K562 (cell line): ENCODE results near the gene KDF1. TPM values are rescaled to one million over a fixed set of nuclear protein-coding genes. Genes with fewer than 3 reads are reported as not detected.

Experiments
- ATAC-seq: fragments of 200-7000 bp; cut with Tn5 transposase; 3 replicates; pipeline ENCODE4 v1.9.1; 2020; ENCODE audit warnings: moderate library complexity
- BruUV-seq: library from RNA; stranded (reverse); fragments of 400-500 nt; replicated peaks from 2 replicates; lab custom pipeline; 2021; lab: Mats Ljungman, UMichigan
- CTCF ChIA-PET: fragments of 300-600 bp; formaldehyde crosslinking; extraction: SDS; loops from one replicate; lab custom pipeline; 2021; ENCODE audit warnings: low intra/inter-chr PET ratio; lab: Yijun Ruan, JAX
- POLR2A ChIA-PET: fragments of 300-600, 350-650 bp; sonication (Branson Sonifier 250); formaldehyde crosslinking; extraction: SDS; loops from one replicate; lab custom pipeline; 2021; ENCODE audit warnings: antibody characterized with exemption, inconsistent platforms; lab: Yijun Ruan, JAX
- DNase-seq, 4 experiments: peaks; one replicate each; pipeline versions ENCODE4 v3.0.0 to v3.0.0-alpha.2; 2011 to 2018; ENCODE audit warnings: low spot score in 3 of 4, mixed read lengths in 3 of 4; ENCODE audit errors: extremely low read depth in 1 of 4
- FAIRE-seq: peaks from 2 replicates; lab custom pipeline; 2011; peaks lifted over from hg19 to GRCh38; lab: Jason Lieb, UNC
- H2AFZ ChIP-seq: 2 replicates; pipeline ENCODE4 v1.6.0; 2011; ENCODE audit warnings: low read depth, low read length, control low read depth, inconsistent platforms
- H3K27ac ChIP-seq: fragments of 200-600 bp; 3 replicates; pipeline ENCODE4 v1.8.0; 2011; ENCODE audit warnings: low read depth, mild to moderate bottlenecking, control low read depth, inconsistent platforms, low read length, moderate library complexity, mixed read lengths; ENCODE audit errors: extremely low read depth
- H3K27me3 ChIP-seq, 2 experiments: fragments of 300-600 bp in 1 of 2; 2 replicates in 1 of 2; 3 replicates in 1 of 2; pipeline versions ENCODE4 v1.6.0 to v1.8.0; 2011; ENCODE audit warnings: inconsistent platforms in 2 of 2, low read length in 2 of 2, mild to moderate bottlenecking in 1 of 2, mixed read lengths in 1 of 2, moderate library complexity in 1 of 2; ENCODE audit not compliant: control insufficient read depth in 2 of 2, insufficient read depth in 2 of 2
- H3K36me3 ChIP-seq: fragments of 300-600 bp; 3 replicates; pipeline ENCODE4 v1.8.0; 2011; ENCODE audit warnings: mild to moderate bottlenecking, low read length, inconsistent platforms; ENCODE audit not compliant: control insufficient read depth, insufficient read depth
- H3K4me1 ChIP-seq, 2 experiments: fragments of 200-600 bp in 1 of 2; replicated peaks in 1 of 2; 2 replicates in 1 of 2; 3 replicates in 1 of 2; pipeline versions ENCODE4 v1.5.1 to v1.8.0; 2011; ENCODE audit warnings: inconsistent platforms in 2 of 2, low read length in 2 of 2, mild to moderate bottlenecking in 1 of 2, mixed read lengths in 1 of 2, moderate library complexity in 1 of 2; ENCODE audit not compliant: control insufficient read depth in 2 of 2, insufficient read depth in 2 of 2
- H3K4me2 ChIP-seq: 2 replicates; pipeline ENCODE4 v1.6.1; 2011; ENCODE audit warnings: low read length, control low read depth, inconsistent platforms, mixed read lengths; ENCODE audit not compliant: insufficient read depth
- H3K4me3 ChIP-seq: fragments of 200-600 bp; sonication (generic), shearing (Covaris generic); 2 replicates; pipeline ENCODE4 v1.5.1; 2016; ENCODE audit warnings: control low read depth, inconsistent platforms
- H3K79me2 ChIP-seq: fragments of 200-600 bp; 3 replicates; pipeline ENCODE4 v1.8.0; 2011; ENCODE audit warnings: low read length, inconsistent platforms; ENCODE audit not compliant: control insufficient read depth, insufficient read depth
- H3K9ac ChIP-seq, 2 experiments: 2 replicates each; pipeline versions ENCODE4 v1.6.0 to v1.6.1; 2011; ENCODE audit warnings: low read depth in 2 of 2, low read length in 2 of 2, control low read depth in 1 of 2, inconsistent platforms in 1 of 2, mild to moderate bottlenecking in 1 of 2, mixed read lengths in 1 of 2; ENCODE audit not compliant: insufficient read depth in 1 of 2
- H3K9me1 ChIP-seq: one replicate; pipeline ENCODE4 v1.6.0; 2011; ENCODE audit warnings: inconsistent platforms, mild to moderate bottlenecking, low read length, moderate library complexity; ENCODE audit not compliant: control insufficient read depth, insufficient read depth
- H3K9me3 ChIP-seq: replicated peaks from 2 replicates; pipeline ENCODE4 v1.5.1; 2011; ENCODE audit warnings: low read depth, low read length, inconsistent platforms; ENCODE audit not compliant: control insufficient read depth, insufficient read depth
- H4K20me1 ChIP-seq: replicated peaks from 2 replicates; pipeline ENCODE4 v1.6.1; 2011; ENCODE audit warnings: low read length, inconsistent platforms, mixed read lengths; ENCODE audit not compliant: control insufficient read depth, insufficient read depth
- BHLHE40 ChIP-seq: IDR thresholded peaks from 2 replicates; pipeline ENCODE4 v1.6.1; 2011; ENCODE audit warnings: low read length, improper control_type of control experiment
- E2F6 ChIP-seq, 2 experiments: IDR thresholded peaks; 2 replicates each; pipeline ENCODE4 v1.6.1; 2011; ENCODE audit warnings: borderline replicate concordance in 1 of 2, control low read depth in 1 of 2, low read depth in 1 of 2, low read length in 1 of 2, mild to moderate bottlenecking in 1 of 2, mixed read lengths in 1 of 2, moderate library complexity in 1 of 2; ENCODE audit not compliant: insufficient read depth in 1 of 2, insufficient read length in 1 of 2, poor library complexity in 1 of 2, severe bottlenecking in 1 of 2; ENCODE audit errors: extremely low read depth in 1 of 2
- HNRNPK ChIP-seq: fragments of 200-400 bp; formaldehyde crosslinking; IDR thresholded peaks from one replicate; pipeline ENCODE4 v1.6.1; 2018; ENCODE audit warnings: mild to moderate bottlenecking, low read depth, low read length; ENCODE audit not compliant: poor library complexity, severe bottlenecking
- JUND ChIP-seq, 2 experiments: IDR thresholded peaks; 2 replicates in 1 of 2; 3 replicates in 1 of 2; pipeline ENCODE4 v1.6.1; 2011; ENCODE audit warnings: borderline replicate concordance in 2 of 2, low read depth in 2 of 2, low read length in 2 of 2, improper control_type of control experiment in 1 of 2, missing biosample characterization in 1 of 2, missing genetic modification characterization in 1 of 2, missing genetic modification reagents in 1 of 2
- MAFK ChIP-seq: IDR thresholded peaks from 2 replicates; pipeline ENCODE4 v1.6.1; 2011; ENCODE audit warnings: low read length, improper control_type of control experiment
- MEIS2 ChIP-seq: fragments of 450-650 bp; IDR thresholded peaks from 2 replicates; pipeline ENCODE4 v1.6.1; 2014; ENCODE audit warnings: mild to moderate bottlenecking; ENCODE audit not compliant: partially characterized antibody
- MTA1 ChIP-seq: fragments of 450-650 bp; IDR thresholded peaks from 2 replicates; pipeline ENCODE4 v1.6.1; 2017; ENCODE audit warnings: borderline replicate concordance
- NFE2L1 ChIP-seq: fragments of 450-650 bp; IDR thresholded peaks from 2 replicates; pipeline ENCODE4 v1.6.1; 2016; ENCODE audit warnings: missing genetic modification characterization, low read depth, mild to moderate bottlenecking, missing compliant biosample characterization, moderate library complexity, borderline replicate concordance
- PKNOX1 ChIP-seq: fragments of 450-650 bp; IDR thresholded peaks from 2 replicates; pipeline ENCODE4 v1.6.1; 2016
- PRDM10 ChIP-seq: fragments of 450-650 bp; IDR thresholded peaks from 2 replicates; pipeline ENCODE4 v1.6.1; 2018; ENCODE audit not compliant: partially characterized antibody
- TCF3 ChIP-seq: sonication (generic); formaldehyde crosslinking; IDR thresholded peaks from 2 replicates; pipeline ENCODE4 v1.4.0; 2020; ENCODE audit warnings: mild to moderate bottlenecking, missing genetic modification reagents
- TEAD4 ChIP-seq, 2 experiments: sonication (generic) in 1 of 2; formaldehyde crosslinking in 1 of 2; IDR thresholded peaks; 2 replicates each; pipeline versions ENCODE4 v1.6.1 to v1.8.0; 2012 to 2022; ENCODE audit warnings: borderline replicate concordance in 1 of 2, inconsistent platforms in 1 of 2, low read length in 1 of 2, mild to moderate bottlenecking in 1 of 2, missing genetic modification reagents in 1 of 2
- ZBTB17 ChIP-seq: fragments of 450-650 bp; formaldehyde crosslinking; IDR thresholded peaks from 2 replicates; pipeline ENCODE4 v1.4.0; 2020; ENCODE audit warnings: mild to moderate bottlenecking
- ZNF316 ChIP-seq: fragments of 450-650 bp; IDR thresholded peaks from 2 replicates; pipeline ENCODE4 v1.6.1; 2016
- ZNF57 ChIP-seq: fragments of 450-650 bp; formaldehyde crosslinking; IDR thresholded peaks from 2 replicates; pipeline ENCODE4 v1.4.0; 2020; ENCODE audit warnings: mild to moderate bottlenecking, moderate library complexity
- WGBS: fragments of 100-300 bp; shearing (Covaris generic); methylation state at CpG from one replicate; pipeline ENCODE4 v1.1.6; 2016; ENCODE audit warnings: low coverage, mixed read lengths; ENCODE audit not compliant: insufficient coverage; ENCODE audit errors: missing lambda C conversion rate; 5-methylcytosine and 5-hydroxymethylcytosine counted together
- in situ Hi-C: fragments of 300-500 bp; cut with MboI; formaldehyde crosslinking; loops from 4 replicates; pipeline ENCODE4 v1.15.0; 2018; ENCODE audit warnings: inconsistent platforms, mixed read lengths
- intact Hi-C: fragments of 100-400 bp; cut with micrococcal nuclease; formaldehyde crosslinking; loops from 2 replicates; pipeline ENCODE4 v1.14.2; 2022
- polyA plus RNA-seq, 8 experiments: library from polyadenylated mRNA; depleted of rRNA in 4 of 8; stranded (reverse) in 5 of 8; unstranded in 3 of 8; fragments of >200 nt; fragmentation: Nextera tagmentation in 2 of 8; fragmentation: Illumina TruSeq in 1 of 8; extraction: Ambion mirVana in 2 of 8; extraction: Trizol in 1 of 8; gene quantifications; 2 replicates each; pipeline versions ENCODE4 v1.2.1 to v1.2.3, GENCODE V29; 2011 to 2014; ENCODE audit warnings: inconsistent platforms in 1 of 8, missing spikeins in 1 of 8
- total RNA-seq, 7 experiments: library from RNA; depleted of rRNA in 6 of 7; stranded (reverse); fragments of >200 nt in 6 of 7; fragmentation: Illumina TruSeq in 2 of 7; extraction: Trizol in 2 of 7; gene quantifications; 2 replicates each; pipeline versions ENCODE4 v1.2.1 to v1.2.3, GENCODE V29; 2011 to 2021; ENCODE audit warnings: low replicate concordance in 1 of 7

Gene KDF1
- total and polyA plus RNA-seq, 9 of the 15 experiments (the other 6 are each of a cell fraction or from before 2014, with no cell fraction given) = 0.38 to 1.9 (median 0.83) TPM

GRCh38 chr1:26950602-26951001, 9.7 kb downstream of the KDF1 start:
- Histone ChIP-seq H2AFZ (peak overlapping the region; percentile 42), H3K9me3 (no peaks in the 10 kb centered on the region; the same call in 1 of the 2 replicates), H3K27ac (no peak overlapping the region; the same call in 2 of the 3 replicates), H4K20me1 (no peaks in the 10 kb centered on the region), H3K4me1 (peaks cover 22 to 32% of the 10 kb centered on the region in 2 experiments; a peak in 4 of 5 replicates), H3K36me3 (peaks cover 18% of the 10 kb centered on the region; the same call in 2 of the 3 replicates), H3K4me2 (peak overlapping the region; percentile 17; the same call in 1 of the 2 replicates), H3K79me2 (no peaks in the 10 kb centered on the region), H3K9ac (no peak overlapping the region), H3K4me3 (no peak overlapping the region), H3K27me3 (no peaks in the 10 kb centered on the region), H3K9me1 (peaks cover 4% of the 10 kb centered on the region)
- ATAC-seq (peak; percentile 84), DNase-seq (peak; percentile 53 to 72 (median 65)), FAIRE-seq (peak; percentile 73)
- in situ Hi-C loops (no loop called here), intact Hi-C loops (no loop called here)
- POLR2A ChIA-PET = interaction anchor here (0.5 to 1.5 kb wide), 9 partner anchors 9 to 256 kb away, joined by 3 to 6 read pairs (median 3); no protein-coding TSS in a partner anchor
- CTCF ChIA-PET = interaction anchor here (0.6 kb wide), 1 partner anchor 158 kb away, joined by 3 read pairs; no protein-coding TSS in a partner anchor
- WGBS = 11% methylated on average over 8 of the region's 8 CpGs
- no TSS peak for BruUV-seq
- peak in 1 of 2 experiments; percentile 19 for TF ChIP-seq E2F6 (IDR thresholded peaks at IDR 0.05; ENCODE audit: borderline replicate concordance in 1 of 2, extremely low read depth in 1 of 2, insufficient read depth in 1 of 2, insufficient read length in 1 of 2, low read depth in 1 of 2, low read length in 1 of 2, poor library complexity in 1 of 2, severe bottlenecking in 1 of 2)
- peak; percentile 60 for TF ChIP-seq MAFK
- no peak for TF ChIP-seq TEAD4 (IDR thresholded peaks at IDR 0.05; ENCODE audit: low read length)
- 0 out of 2 replicates have a peak, but pooled peaks have one; percentile 16 for TF ChIP-seq TEAD4 (CRISPR knock-in tag; IDR thresholded peaks at IDR 0.05; ENCODE audit: borderline replicate concordance)
- peak; percentile 79 for TF ChIP-seq ZNF316
- no peak for TF ChIP-seq NFE2L1 (tag)
- TF ChIP-seq PRDM10 = peak; percentile 16
- no peak for TF ChIP-seq MTA1
- no peak for TF ChIP-seq HNRNPK
- TF ChIP-seq JUND (IDR thresholded peaks at IDR 0.05; ENCODE audit: borderline replicate concordance, low read depth, low read length) = peak; percentile 20; the same call in 1 of the 2 replicates
- no peak for TF ChIP-seq JUND (tag; IDR thresholded peaks at IDR 0.05; ENCODE audit: borderline replicate concordance, low read depth, low read length)
- no peak for TF ChIP-seq TCF3 (CRISPR knock-in tag)
- TF ChIP-seq PKNOX1 = peak; percentile 49; the same call in 1 of the 2 replicates
- TF ChIP-seq BHLHE40 = peak; percentile 92
- 0 out of 2 replicates have a peak, but pooled peaks have one; percentile 44 for TF ChIP-seq ZBTB17 (CRISPR knock-in tag)
- TF ChIP-seq ZNF57 (CRISPR knock-in tag) = no peak
- TF ChIP-seq MEIS2 = peak; percentile 53
